ENCODE data around the gene EML1. TPM values are rescaled to one million over a fixed set of nuclear protein-coding genes. Genes with fewer than 3 reads are reported as not detected.

The EML1 gene
- total RNA-seq, 2 experiments from 2014 or later = 1.3 TPM

DNA sequence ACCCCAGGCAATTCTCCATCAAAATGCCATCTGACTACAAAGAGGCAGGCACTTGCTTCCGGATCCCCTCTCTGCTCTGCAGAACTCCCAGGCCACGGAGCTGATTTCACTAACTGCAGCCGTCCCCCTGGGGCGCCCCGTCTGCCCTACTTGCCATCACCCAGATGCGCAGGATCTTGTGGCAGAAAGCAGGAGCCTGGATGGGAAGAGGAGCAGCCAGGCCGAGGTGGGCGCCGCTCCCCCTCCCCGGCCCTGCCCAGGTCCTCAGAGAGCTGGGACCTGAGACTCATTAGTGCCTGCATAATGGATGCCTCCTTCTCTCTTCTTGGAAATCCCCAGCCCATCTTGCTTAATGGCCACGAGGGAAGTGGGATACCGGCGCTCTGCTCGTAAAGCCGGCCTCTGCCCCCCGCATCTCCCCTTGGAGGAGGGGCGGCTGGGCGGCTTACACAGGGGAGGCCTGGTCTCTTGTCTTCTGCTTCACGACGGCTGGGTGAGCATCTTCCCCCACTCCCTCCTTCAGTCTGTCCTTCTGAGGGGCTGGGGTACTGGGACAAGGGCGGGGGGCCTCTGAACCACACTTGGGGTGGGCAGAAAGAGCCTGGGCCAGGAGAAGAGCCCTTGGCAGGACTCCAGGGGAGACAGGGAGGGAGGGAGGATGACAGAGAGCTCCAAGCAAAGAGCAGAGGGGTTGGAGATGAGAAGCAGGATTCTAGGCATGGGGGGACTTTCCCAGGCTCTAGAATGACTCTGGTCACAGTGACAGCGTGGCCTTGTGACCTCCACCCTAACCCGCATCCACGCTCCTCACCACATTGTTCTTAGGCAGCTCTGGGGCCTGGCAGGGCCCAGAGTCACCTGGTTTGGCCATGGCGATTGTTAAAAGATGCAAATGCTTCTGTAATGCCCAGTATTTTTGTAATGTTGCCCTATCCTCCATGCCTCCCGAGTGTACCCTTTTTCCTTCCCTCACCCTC is 19.4 kb upstream of the EML1 start:
- ChIA-PET CTCF (no interaction called here), POLR2A (no interaction called here)

DNA sequence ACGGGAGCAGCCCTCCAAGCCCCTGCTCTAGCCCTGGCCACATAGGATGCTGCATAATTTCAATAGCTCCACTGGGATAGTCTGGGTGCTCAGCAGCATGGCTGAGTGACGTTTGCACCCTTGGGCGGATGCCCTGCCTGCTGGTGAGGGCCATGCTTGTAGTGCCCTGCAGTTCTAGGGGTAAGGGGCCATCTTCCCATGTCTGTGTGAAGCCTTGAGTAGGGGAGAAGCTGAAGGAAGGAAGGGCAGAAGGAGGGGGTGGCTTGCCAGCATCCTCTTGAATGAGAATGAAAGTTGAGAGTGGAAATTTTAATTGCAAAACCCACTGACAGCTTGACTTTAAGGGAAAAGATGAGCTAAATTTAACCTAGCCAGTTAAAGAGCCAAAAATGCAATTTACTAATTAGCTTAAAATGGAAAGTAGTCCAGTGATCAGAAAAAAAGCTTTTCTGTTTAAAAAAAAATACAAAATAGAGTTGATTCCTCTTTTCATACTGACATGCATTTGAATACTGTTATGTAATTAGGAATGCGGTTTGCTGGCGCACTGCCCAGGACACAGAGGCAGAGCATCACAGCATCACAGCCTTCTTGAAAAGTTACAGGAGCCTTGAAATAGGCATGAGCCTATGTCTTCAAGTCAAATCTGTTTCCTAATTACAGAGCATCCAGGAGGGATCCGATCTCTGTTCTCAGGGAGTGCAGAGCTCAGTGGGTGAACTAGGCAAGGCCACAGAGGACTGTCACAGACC is 18.5 kb upstream of the EML1 start:
- ChIA-PET POLR2A (no interaction called here), CTCF (no interaction called here)

- ChIA-PET POLR2A (no interaction called here), CTCF (no interaction called here)
Measured at GRCh38 chr14:99775351-99775750, 17.9 kb upstream of the EML1 start.

DNA sequence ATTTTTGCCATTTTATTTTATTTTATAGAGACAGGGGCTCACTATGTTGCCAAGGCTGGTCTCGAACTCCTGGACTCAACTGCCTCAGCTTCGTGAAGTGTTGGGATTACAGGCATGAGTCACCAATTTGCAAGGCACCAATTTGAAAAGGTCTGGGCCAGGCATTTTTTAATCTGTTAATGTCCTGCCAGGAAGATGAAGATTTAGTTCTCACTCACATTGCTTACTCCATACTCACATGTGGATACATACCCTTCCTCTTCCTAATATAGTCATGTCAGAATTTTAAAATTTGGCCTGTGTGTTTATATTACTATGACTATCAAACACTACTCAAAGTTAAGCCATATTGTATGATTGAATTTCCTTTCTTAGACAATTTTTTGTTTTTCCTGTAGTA is 15.3 kb upstream of the EML1 start:
- ChIA-PET POLR2A (no interaction called here), CTCF (no interaction called here)

- CTCF ChIA-PET = no interaction called here
- POLR2A ChIA-PET = no interaction called here
Measured at GRCh38 chr14:99779751-99780150, 13.5 kb upstream of the EML1 start.

- CTCF ChIA-PET = no interaction called here
- POLR2A ChIA-PET = no interaction called here
Measured at GRCh38 chr14:99780690-99781089, 12.5 kb upstream of the EML1 start.

- CTCF ChIA-PET = no interaction called here
Measured at GRCh38 chr14:99781091-99781490, 12.1 kb upstream of the EML1 start.

GRCh38 chr14:99781853-99782610 is 11.2 kb upstream of the EML1 start:
- ChIA-PET CTCF (no interaction called here), POLR2A (no interaction called here)

More at GRCh38 chr14:99781091-99781490, 12.1 kb upstream of the EML1 start:
- POLR2A ChIA-PET = no interaction called here

DNA sequence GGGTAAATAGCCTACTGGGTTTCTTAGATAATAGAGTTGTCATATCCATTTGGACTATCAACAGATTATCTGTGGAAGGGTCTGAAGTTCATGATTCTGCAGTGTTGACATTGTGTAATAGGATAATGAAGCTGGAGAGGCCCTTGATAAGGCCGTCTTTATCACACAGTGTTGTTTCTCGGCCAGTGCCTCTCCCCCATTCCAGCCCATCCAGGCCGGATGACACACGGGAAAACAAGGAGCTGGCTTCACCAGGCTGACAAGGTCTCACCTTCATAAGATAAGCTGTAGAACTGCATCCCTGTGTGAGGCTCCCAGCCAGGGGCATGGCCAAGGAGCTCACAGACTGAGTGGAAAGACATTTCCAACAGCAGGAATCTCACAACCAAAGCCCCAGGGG is 8.7 kb upstream of the EML1 start:
- ChIA-PET CTCF (no interaction called here), POLR2A (interaction anchor here (0.5 kb wide), 1 partner anchor 12 kb away, joined by 3 read pairs; no protein-coding TSS in a partner anchor)

DNA sequence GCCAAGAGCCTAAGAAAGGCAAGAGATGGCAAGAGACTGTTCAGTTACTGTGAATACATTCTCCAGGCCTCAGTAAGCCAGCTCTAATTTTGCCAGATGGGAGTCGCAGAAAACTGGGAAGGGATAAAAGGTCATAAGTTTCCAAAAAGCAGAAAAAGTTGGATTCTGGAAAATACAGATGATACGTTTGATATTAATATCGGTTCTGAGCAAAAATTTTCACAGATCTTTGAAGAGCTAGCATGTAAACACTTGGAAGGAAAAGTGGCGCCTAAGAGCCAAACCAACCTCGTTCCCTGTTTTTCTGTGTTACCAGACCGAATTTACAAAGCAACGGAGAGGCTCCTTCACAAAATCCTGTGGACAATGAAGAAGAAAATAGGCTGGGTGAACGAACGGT is 7.8 kb upstream of the EML1 start:
- ChIA-PET CTCF (no interaction called here), POLR2A (no interaction called here)

DNA sequence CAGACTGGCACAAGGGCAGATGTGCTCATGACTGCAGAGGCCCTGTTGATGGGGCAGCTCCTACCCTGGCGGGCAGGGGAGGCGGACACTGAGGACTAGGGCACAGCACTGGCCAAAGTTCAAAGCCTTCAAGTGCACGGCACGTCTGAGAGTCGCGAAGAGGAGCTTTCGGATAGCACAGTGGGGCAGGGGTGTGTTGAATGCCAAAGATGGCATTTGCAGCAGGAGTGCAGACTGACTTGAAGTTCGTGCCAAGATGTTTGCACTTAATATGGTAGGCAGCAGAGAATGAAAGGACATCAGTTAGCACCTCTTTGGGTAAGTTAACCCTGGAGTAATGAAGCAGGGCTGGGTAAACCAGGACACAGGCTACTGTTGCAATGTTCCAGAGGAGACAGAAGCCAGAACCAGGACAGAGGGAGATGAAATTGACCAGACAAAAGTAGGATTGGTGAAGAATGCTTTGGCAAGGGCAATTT is 6.7 kb upstream of the EML1 start:
- ChIA-PET POLR2A (no interaction called here), CTCF (no interaction called here)

- POLR2A ChIA-PET = no interaction called here
- CTCF ChIA-PET = no interaction called here
Measured at GRCh38 chr14:99788713-99789112, 4.5 kb upstream of the EML1 start.

GRCh38 chr14:99789581-99789980 is 3.6 kb upstream of the EML1 start:
- CTCF ChIA-PET = no interaction called here

DNA sequence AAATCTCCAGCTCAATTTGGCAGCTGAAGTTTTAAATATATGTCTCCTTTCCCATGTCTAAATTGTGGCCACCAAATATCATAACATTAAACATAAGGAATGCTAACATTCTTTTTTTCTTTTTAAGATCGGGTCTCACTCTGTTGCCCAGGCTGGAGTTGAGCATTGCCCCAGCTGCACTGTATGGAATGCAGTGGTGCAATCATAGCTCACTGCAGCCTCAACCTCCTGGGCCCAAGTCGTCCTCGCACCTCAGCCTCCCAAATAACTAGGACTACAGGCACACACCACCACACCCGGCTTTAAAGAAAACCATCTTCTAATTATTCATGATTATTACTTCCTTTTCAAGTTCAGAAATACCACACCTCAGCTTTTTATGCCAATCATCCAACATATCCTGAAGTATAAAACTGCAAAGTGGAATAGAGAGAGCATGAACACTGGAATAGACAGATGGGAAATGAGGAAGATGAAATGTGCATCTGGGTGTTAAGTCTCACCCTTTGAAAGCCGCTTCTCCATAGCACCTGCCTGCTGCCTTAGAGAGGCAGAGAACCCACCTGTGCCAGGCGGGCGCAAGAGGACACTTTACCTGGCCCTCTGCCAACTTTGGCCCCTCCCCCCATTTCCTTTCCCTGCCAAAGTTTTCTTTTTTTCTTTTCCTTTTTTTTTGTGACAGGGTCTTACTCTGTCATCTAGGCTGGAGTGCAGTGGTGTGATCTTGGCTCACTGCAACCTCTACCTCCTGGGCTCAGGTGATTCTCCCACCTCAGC is 2.8 kb upstream of the EML1 start:
- POLR2A ChIA-PET = no interaction called here
- CTCF ChIA-PET = no interaction called here

More at GRCh38 chr14:99789581-99789980, 3.6 kb upstream of the EML1 start:
- POLR2A ChIA-PET = no interaction called here

DNA sequence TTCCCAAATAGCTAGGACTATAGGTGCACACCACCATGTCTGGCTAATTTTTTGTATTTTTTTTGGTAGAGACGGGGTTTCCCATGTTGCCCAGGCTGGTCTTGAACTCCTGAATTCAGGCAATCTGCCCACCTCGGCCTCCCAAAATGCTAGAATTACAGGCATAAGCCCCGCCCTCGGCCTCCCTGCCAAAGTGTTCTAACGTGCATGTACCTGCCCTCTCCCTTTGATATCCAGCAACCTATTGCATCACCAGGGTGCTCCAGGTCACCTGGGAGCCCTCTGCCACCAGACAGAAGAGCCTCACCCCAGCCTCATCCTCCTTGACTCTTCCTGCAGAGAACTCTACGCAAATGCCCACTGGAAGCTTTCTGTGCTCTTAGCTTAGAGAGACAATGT is 2.2 kb upstream of the EML1 start:
- CTCF ChIA-PET = no interaction called here

GRCh38 chr14:99791476-99792209 is 1.6 kb upstream of the EML1 start:
- POLR2A ChIA-PET = no interaction called here
- CTCF ChIA-PET = no interaction called here

More for the DNA sequence above, 2.2 kb upstream of the EML1 start:
- POLR2A ChIA-PET = no interaction called here

GRCh38 chr14:99792210-99792535 is 1.0 kb upstream of the EML1 start:
- CTCF ChIA-PET = no interaction called here
- POLR2A ChIA-PET = no interaction called here

DNA sequence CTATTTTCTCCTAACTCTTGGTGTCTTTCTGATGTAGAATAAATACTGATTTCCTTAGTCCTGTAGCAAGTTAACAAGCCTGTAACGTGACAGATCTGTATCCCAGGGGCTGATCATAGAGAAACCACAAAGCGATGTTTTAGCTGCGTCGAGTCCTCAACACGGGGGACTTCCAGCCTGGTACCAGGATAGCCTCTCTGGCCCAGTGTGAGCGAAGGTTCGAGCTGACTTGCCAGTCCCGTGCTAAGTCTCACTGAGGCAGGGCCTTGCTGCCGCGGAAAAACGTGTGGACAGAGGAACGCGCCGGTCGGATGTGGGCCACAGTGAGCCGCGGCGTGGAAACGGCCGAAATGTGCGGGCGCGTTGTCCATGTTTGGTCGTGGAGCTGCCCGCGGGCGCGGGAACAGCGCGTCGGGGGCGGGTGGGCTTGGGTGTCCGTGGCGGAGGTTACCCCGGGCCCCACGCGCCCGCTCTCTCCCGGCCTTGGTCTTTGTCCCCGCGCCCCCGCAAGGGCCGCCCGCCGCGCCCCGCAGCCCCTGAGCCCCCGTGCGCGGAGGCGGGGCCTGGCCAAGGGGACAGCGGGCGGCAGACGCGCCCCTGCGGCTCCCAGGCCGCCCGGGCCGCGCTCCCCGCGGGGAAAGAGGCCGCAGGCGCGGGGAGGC is 531 bp upstream of the EML1 start:
- ChIA-PET CTCF (no interaction called here), POLR2A (no interaction called here)
